Dedifferentiated amniotic fluid mesenchymal stem cell (primary cell): Measurements from ENCODE around the gene DFFA.
"Not testable (repeated sequence)": the region's sequence is repeated elsewhere in the genome, so short reads cannot be mapped to it uniquely, and the experiment has no call there.

Experiments
- DNase-seq: peaks from one replicate; pipeline ENCODE4 v3.0.0-alpha.2; 2016; ENCODE audit errors: extremely low spot score

Gene DFFA

GRCh38 chr1:10467078-10467477 is 5.3 kb downstream of the DFFA start:
- no peak for DNase-seq

- peak; percentile 39 for DNase-seq
Measured at GRCh38 chr1:10459184-10459583, 13.1 kb downstream of the DFFA start.

- no peak for DNase-seq
Measured at GRCh38 chr1:10457875-10458274, 14.5 kb downstream of the DFFA start.

- DNase-seq: not testable (repeated sequence)
Measured at GRCh38 chr1:10457462-10457861, 14.9 kb downstream of the DFFA start.

GRCh38 chr1:10456661-10457060 is 15.7 kb downstream of the DFFA start:
- DNase-seq: no peak

GRCh38 chr1:10456048-10456447 is 16.3 kb downstream of the DFFA start:
- no peak for DNase-seq

- peak; percentile 45 for DNase-seq
Measured at GRCh38 chr1:10451287-10451686, 21.0 kb downstream of the DFFA start.

- DNase-seq: no peak
Measured at GRCh38 chr1:10450836-10451235, 21.5 kb downstream of the DFFA start.

GRCh38 chr1:10450156-10450814 is 22.0 kb downstream of the DFFA start:
- DNase-seq: no peak

- no peak for DNase-seq
Measured at GRCh38 chr1:10449751-10450150, 22.6 kb downstream of the DFFA start, which contains the start of gene CORT. TSS of gene CORT (plus strand) at chr1:10450031. CDS start at chr1:10450224, 193 bp downstream.

- DNase-seq: no peak
Measured at GRCh38 chr1:10446790-10447422, 25.4 kb downstream of the DFFA start.

GRCh38 chr1:10444795-10445397 is 27.4 kb downstream of the DFFA start:
- DNase-seq: no peak

- no peak for DNase-seq
Measured at GRCh38 chr1:10444248-10444647, 28.1 kb downstream of the DFFA start.

- DNase-seq: no peak
Measured at GRCh38 chr1:10440794-10441193, 31.5 kb downstream of the DFFA start.

GRCh38 chr1:10440305-10440704 is 32.0 kb downstream of the DFFA start:
- no peak for DNase-seq

GRCh38 chr1:10438677-10439163 is 33.6 kb downstream of the DFFA start:
- DNase-seq: no peak

- no peak for DNase-seq
Measured at GRCh38 chr1:10437052-10437451, 35.3 kb downstream of the DFFA start.

- no peak for DNase-seq
Measured at GRCh38 chr1:10434590-10434989, 37.7 kb downstream of the DFFA start.

GRCh38 chr1:10433790-10434189 is 38.5 kb downstream of the DFFA start:
- no peak for DNase-seq

- no peak for DNase-seq
Measured at GRCh38 chr1:10432910-10433700, 39.2 kb downstream of the DFFA start.

GRCh38 chr1:10431070-10431730 is 41.1 kb downstream of the DFFA start:
- no peak for DNase-seq
